T-cell (primary cell): ENCODE data around the gene PARD3. TPM values are rescaled to one million over a fixed set of nuclear protein-coding genes. Genes with fewer than 3 reads are reported as not detected.

ENCODE experiments used
- ATAC-seq, 4 experiments: fragments of 200-7000 bp in 3 of 4; fragments of 150-1000 bp in 1 of 4; cut with Tn5 transposase; replicated peaks in 1 of 4; 1 replicate in 3 of 4; 2 replicates in 1 of 4; pipeline ENCODE4 v1.10.0; 2021; ENCODE audit warnings: moderate library complexity in 3 of 4, mild to moderate bottlenecking in 2 of 4, moderate number of reproducible peaks in 1 of 4
- CTCF ChIA-PET, 2 donors: fragments of 300-600 bp; sonication (Branson Sonifier 250); formaldehyde crosslinking; loops; one replicate each; lab custom pipeline; 2022; ENCODE audit warnings: antibody characterized with exemption in 2 of 2; lab: Charles Lee
- POLR2A ChIA-PET, 2 donors: fragments of 300-600 bp; sonication (Branson Sonifier 250); formaldehyde crosslinking; loops; one replicate each; lab custom pipeline; 2022; ENCODE audit warnings: antibody characterized with exemption in 2 of 2; lab: Charles Lee
- DNase-seq, 35 experiments: peaks; one replicate each; pipeline versions ENCODE4 v3.0.0 to v3.0.0-alpha.2; 2013 to 2023
- H3K27ac ChIP-seq: one replicate; pipeline ENCODE4 v1.5.1; 2013; ENCODE audit warnings: low read length
- H3K27me3 ChIP-seq, 2 experiments: replicated peaks in 1 of 2; 1 replicate in 1 of 2; 2 replicates in 1 of 2; pipeline versions ENCODE4 v1.6.1 to v1.7.0; 2013; ENCODE audit warnings: low read length in 1 of 2, mixed read lengths in 1 of 2; ENCODE audit not compliant: control insufficient read depth in 2 of 2, insufficient read depth in 2 of 2; ENCODE audit errors: extremely low read depth in 1 of 2
- H3K36me3 ChIP-seq, 2 donors: 1 replicate in 1 of 2; 2 replicates in 1 of 2; pipeline versions ENCODE4 v1.6.1 to v1.7.0; 2013; ENCODE audit warnings: low read length in 1 of 2; ENCODE audit not compliant: control insufficient read depth in 2 of 2, insufficient read depth in 1 of 2; ENCODE audit errors: extremely low read depth in 1 of 2
- H3K4me1 ChIP-seq, 2 experiments: 1 replicate in 1 of 2; 2 replicates in 1 of 2; pipeline versions ENCODE4 v1.6.1 to v1.7.0; 2013; ENCODE audit warnings: low read length in 2 of 2, mixed read lengths in 1 of 2; ENCODE audit not compliant: insufficient read depth in 2 of 2, control insufficient read depth in 1 of 2; ENCODE audit errors: extremely low read depth in 1 of 2
- H3K4me3 ChIP-seq, 2 donors: 1 replicate in 1 of 2; 2 replicates in 1 of 2; pipeline versions ENCODE4 v1.5.1 to v1.7.0; 2013; ENCODE audit warnings: mild to moderate bottlenecking in 2 of 2, low read length in 1 of 2, moderate library complexity in 1 of 2; ENCODE audit not compliant: control insufficient read depth in 1 of 2; ENCODE audit errors: extremely low read depth in 1 of 2
- H3K9me3 ChIP-seq: 2 replicates; pipeline ENCODE4 v1.7.0; 2013
- H3K27ac Mint-ChIP-seq, 2 donors: one replicate each; pipeline ENCODE4 v1.8.0; 2020 to 2021; ENCODE audit warnings: mild to moderate bottlenecking in 2 of 2, mixed read lengths in 2 of 2
- H3K27me3 Mint-ChIP-seq, 2 donors: one replicate each; pipeline ENCODE4 v1.8.0; 2021 to 2022; ENCODE audit warnings: mixed read lengths in 2 of 2
- H3K36me3 Mint-ChIP-seq: one replicate; pipeline ENCODE4 v1.8.0; 2021; ENCODE audit warnings: mixed read lengths
- H3K4me1 Mint-ChIP-seq, 3 donors: one replicate each; pipeline ENCODE4 v1.8.0; 2020 to 2022; ENCODE audit warnings: mixed read lengths in 3 of 3, mild to moderate bottlenecking in 1 of 3
- H3K4me3 Mint-ChIP-seq, 3 donors: one replicate each; pipeline ENCODE4 v1.8.0; 2020 to 2022; ENCODE audit warnings: mild to moderate bottlenecking in 3 of 3, mixed read lengths in 3 of 3, moderate library complexity in 3 of 3
- H3K9me3 Mint-ChIP-seq, 3 donors: one replicate each; pipeline ENCODE4 v1.8.0; 2020 to 2022; ENCODE audit warnings: mixed read lengths in 3 of 3
- WGBS: methylation state at CpG from one replicate; pipeline ENCODE4 v1.1.5; 2013; ENCODE audit warnings: missing lambda C conversion rate; ENCODE audit not compliant: insufficient coverage; 5-methylcytosine and 5-hydroxymethylcytosine counted together
- total RNA-seq, 35 experiments: library from RNA in 6 of 35; stranded (reverse) in 6 of 35; fragments of 120-200 nt in 1 of 35; gene quantifications; one replicate each; pipeline versions ENCODE4 v1.2.1 to v1.2.4 and lab custom pipeline; 2013 to 2026

Gene PARD3
- total RNA-seq, 5 donors from 2014 or later (not counting 1 experiment from before 2014, with no cell fraction given): 0.36 to 0.92 (median 0.65) TPM

- ATAC-seq (no peak), DNase-seq (no peak)
- no peaks in the 10 kb centered on the region for H3K27me3 ChIP-seq
- Mint-ChIP-seq H3K36me3 (no peaks in the 10 kb centered on the region), H3K4me1 (no peaks in the 10 kb centered on the region), H3K9me3 (peaks cover 0 to 6% (median 0%) of the 10 kb centered on the region in 3 donors), H3K27ac (no peak overlapping the region), H3K4me3 (no peak overlapping the region), H3K27me3 (peaks cover 0 to 3% of the 10 kb centered on the region in 2 donors)
- ChIA-PET POLR2A (no interaction called here), CTCF (no interaction called here)
- H3K4me3 ChIP-seq: no peak overlapping the region
- 89% methylated on average over 6 of the region's 9 CpGs for WGBS
- H3K9me3 ChIP-seq: no peaks in the 10 kb centered on the region
- H3K4me1 ChIP-seq: no peaks in the 10 kb centered on the region
- no peak overlapping the region for H3K27ac ChIP-seq
- no peaks in the 10 kb centered on the region for H3K36me3 ChIP-seq
Observed at GRCh38 chr10:34102893-34103506, 712.1 kb downstream of the PARD3 start.

DNA sequence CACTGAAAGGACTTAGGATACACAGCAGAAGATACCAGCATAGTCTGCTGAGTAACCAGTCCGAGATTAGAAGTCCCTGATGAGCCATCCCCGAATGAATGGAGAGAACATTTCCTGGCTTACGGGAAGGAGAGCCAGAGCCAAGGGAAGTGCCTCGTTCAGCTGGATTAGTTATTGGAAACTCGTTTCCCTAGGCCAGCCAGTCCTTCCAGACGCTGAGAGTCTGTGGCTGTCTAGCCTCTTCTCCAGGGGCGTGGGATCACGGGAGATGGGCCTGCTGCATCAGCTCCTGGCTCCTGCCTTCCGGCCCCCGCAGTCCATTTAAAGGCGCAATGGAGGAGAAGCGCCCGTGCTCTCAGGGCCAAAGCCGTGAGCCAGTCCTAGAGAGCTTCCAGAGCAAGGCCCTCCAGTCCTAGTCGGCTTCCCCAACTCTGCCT is 712.8 kb downstream of the PARD3 start:
- no peak for DNase-seq
- Mint-ChIP-seq H3K27me3 (peaks cover 0 to 3% of the 10 kb centered on the region in 2 donors), H3K9me3 (peaks cover 0 to 6% (median 0%) of the 10 kb centered on the region in 3 donors), H3K4me1 (no peaks in the 10 kb centered on the region), H3K27ac (no peak overlapping the region), H3K4me3 (no peak overlapping the region), H3K36me3 (no peaks in the 10 kb centered on the region)
- ATAC-seq: no peak
- Histone ChIP-seq H3K36me3 (no peaks in the 10 kb centered on the region), H3K9me3 (no peaks in the 10 kb centered on the region), H3K4me3 (no peak overlapping the region), H3K27me3 (no peaks in the 10 kb centered on the region), H3K4me1 (no peaks in the 10 kb centered on the region), H3K27ac (no peak overlapping the region)
- CTCF ChIA-PET: no interaction called here
- whole genome bisulfite sequencing: 90% methylated on average over 15 of the region's 15 CpGs
- POLR2A ChIA-PET: no interaction called here

- no peak for DNase-seq
- Mint-ChIP-seq H3K36me3 (no peaks in the 10 kb centered on the region), H3K4me1 (no peaks in the 10 kb centered on the region), H3K9me3 (peaks cover under 1 to 6% (median 3%) of the 10 kb centered on the region in 3 donors), H3K27ac (no peak overlapping the region), H3K4me3 (no peak overlapping the region), H3K27me3 (peaks cover 0 to 3% of the 10 kb centered on the region in 2 donors)
- Histone ChIP-seq H3K9me3 (no peaks in the 10 kb centered on the region), H3K4me3 (no peak overlapping the region), H3K4me1 (no peaks in the 10 kb centered on the region), H3K27ac (no peak overlapping the region), H3K27me3 (no peaks in the 10 kb centered on the region), H3K36me3 (no peaks in the 10 kb centered on the region)
- no CpG with 5 or more reads among the region's 5 CpGs for WGBS
- POLR2A ChIA-PET: no interaction called here
- ATAC-seq: no peak
- CTCF ChIA-PET: no interaction called here
Observed at GRCh38 chr10:34101001-34101400, 714.1 kb downstream of the PARD3 start.

- WGBS: 28% methylated on average over 2 of the region's 8 CpGs
- DNase-seq (no peak), ATAC-seq (no peak)
- Mint-ChIP-seq H3K27me3 (peaks cover 0 to 3% of the 10 kb centered on the region in 2 donors), H3K36me3 (no peaks in the 10 kb centered on the region), H3K9me3 (peaks cover 11 to 16% (median 11%) of the 10 kb centered on the region in 3 donors), H3K27ac (no peak overlapping the region), H3K4me3 (no peak overlapping the region), H3K4me1 (no peaks in the 10 kb centered on the region)
- ChIA-PET CTCF (no interaction called here), POLR2A (no interaction called here)
- H3K27ac ChIP-seq: no peak overlapping the region
- no peak overlapping the region for H3K4me3 ChIP-seq
- H3K9me3 ChIP-seq: no peaks in the 10 kb centered on the region
- H3K36me3 ChIP-seq: no peaks in the 10 kb centered on the region
- peaks cover 0 to 6% of the 10 kb centered on the region in 2 experiments for H3K27me3 ChIP-seq
- no peaks in the 10 kb centered on the region for H3K4me1 ChIP-seq
Observed at GRCh38 chr10:34098821-34099567, 716.1 kb downstream of the PARD3 start.

DNA sequence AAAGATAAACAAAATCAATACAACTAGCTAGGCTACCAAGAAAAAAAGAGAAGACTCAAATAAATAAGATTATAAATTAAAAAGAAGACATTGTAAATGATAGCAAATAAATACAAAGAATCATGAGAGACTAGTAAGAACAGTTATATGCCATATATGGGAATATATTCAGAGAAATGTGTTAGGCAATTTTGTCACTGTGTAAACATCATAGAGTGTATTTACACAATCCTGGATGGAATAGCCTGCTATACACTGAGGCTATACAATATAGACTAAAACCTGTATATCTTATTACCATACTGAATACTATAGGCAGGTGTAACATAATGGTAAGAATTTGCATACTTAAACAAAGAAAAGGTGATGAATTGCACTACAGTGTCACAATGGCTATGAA is 717.4 kb downstream of the PARD3 start:
- CTCF ChIA-PET: no interaction called here
- H3K36me3 ChIP-seq: no peaks in the 10 kb centered on the region
- Mint-ChIP-seq H3K27me3 (peaks cover 0 to 3% of the 10 kb centered on the region in 2 donors), H3K36me3 (no peaks in the 10 kb centered on the region), H3K9me3 (peaks cover 11 to 16% (median 11%) of the 10 kb centered on the region in 3 donors), H3K27ac (no peak overlapping the region), H3K4me1 (no peaks in the 10 kb centered on the region), H3K4me3 (no peak overlapping the region)
- ATAC-seq (no peak), DNase-seq (no peak)
- POLR2A ChIA-PET: no interaction called here
- H3K4me1 ChIP-seq: no peaks in the 10 kb centered on the region
- H3K27me3 ChIP-seq: peaks cover 0 to 6% of the 10 kb centered on the region in 2 experiments
- H3K27ac ChIP-seq: no peak overlapping the region
- H3K9me3 ChIP-seq: no peaks in the 10 kb centered on the region
- no peak overlapping the region for H3K4me3 ChIP-seq

DNA sequence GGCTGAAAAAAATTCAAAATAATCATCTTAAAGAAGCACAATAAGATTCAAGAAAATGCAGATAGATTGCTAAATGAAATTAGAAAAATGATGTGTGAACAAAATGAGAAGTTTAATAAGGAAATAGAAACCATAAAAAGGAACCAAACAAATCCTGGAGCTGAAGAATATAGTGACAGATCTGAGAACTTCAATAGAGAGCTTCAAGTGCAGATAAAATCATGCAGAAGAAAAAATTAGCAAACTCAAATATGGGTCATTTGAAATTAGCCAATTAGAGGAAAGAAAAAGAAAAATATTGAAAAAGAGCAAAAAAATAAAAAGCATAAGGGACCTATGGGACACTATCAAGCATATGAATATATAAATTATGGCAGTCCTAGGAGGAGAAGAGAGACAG is 720.1 kb downstream of the PARD3 start:
- Mint-ChIP-seq H3K27ac (no peak overlapping the region), H3K36me3 (no peaks in the 10 kb centered on the region), H3K4me3 (no peak overlapping the region), H3K9me3 (peaks cover 11 to 16% (median 12%) of the 10 kb centered on the region in 3 donors), H3K27me3 (peaks cover 3% of the 10 kb centered on the region in 2 donors), H3K4me1 (no peaks in the 10 kb centered on the region)
- ATAC-seq (no peak), DNase-seq (no peak)
- Histone ChIP-seq H3K36me3 (no peaks in the 10 kb centered on the region), H3K4me1 (no peaks in the 10 kb centered on the region), H3K9me3 (no peaks in the 10 kb centered on the region), H3K27ac (no peak overlapping the region), H3K27me3 (peaks cover 0 to 6% of the 10 kb centered on the region in 2 experiments), H3K4me3 (no peak overlapping the region)
- ChIA-PET CTCF (no interaction called here), POLR2A (no interaction called here)
